GM03348 (cell line): ENCODE results near the gene RAMP1.
A peak's percentile ranks its signal among the peaks of the same experiment; 100 is the strongest.
"Not testable (repeated sequence)": the region's sequence is repeated elsewhere in the genome, so short reads cannot be mapped to it uniquely, and the experiment has no call there.

Experiments
- DNase-seq: peaks from one replicate; pipeline ENCODE4 v3.0.0; 2012; ENCODE audit warnings: low spot score

Gene RAMP1

DNA sequence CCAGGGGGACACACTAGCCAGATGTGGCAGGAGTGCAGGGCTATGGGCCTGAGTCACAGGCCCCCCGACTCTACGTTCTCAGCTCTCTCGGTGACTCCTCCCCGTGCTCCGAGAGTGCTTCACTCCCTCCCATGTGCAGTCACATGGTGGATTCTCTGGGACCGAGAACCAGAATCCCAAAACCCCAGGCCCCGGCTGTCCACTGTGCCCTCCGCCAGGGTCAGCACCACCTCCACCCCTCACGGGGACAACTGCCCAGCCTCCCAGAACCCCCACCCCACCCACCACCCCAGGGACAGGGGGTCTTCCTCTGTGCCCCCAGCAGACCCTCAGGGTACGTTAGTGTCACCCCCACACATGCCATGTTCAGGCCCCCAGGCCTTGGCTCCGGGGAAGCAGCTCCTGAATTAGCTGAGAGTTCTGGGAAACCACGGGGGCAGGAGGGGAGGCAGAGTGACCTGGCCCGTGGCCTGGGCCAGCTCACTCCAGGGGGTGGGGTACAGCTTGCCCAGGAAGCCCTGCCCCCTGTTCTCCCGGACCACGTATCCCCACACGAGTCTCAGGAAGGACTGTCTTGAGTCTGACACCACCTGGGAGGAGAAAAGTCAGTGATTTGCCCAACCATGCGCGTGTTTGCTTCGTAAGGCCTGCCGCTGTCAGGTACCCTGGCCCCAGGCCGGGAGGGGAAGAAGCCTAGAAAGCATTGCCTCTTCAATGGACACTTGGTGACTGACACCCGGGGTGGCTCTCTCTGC lies 4.4 kb downstream of the RAMP1 start:
- peak; percentile 7 for DNase-seq

DNA sequence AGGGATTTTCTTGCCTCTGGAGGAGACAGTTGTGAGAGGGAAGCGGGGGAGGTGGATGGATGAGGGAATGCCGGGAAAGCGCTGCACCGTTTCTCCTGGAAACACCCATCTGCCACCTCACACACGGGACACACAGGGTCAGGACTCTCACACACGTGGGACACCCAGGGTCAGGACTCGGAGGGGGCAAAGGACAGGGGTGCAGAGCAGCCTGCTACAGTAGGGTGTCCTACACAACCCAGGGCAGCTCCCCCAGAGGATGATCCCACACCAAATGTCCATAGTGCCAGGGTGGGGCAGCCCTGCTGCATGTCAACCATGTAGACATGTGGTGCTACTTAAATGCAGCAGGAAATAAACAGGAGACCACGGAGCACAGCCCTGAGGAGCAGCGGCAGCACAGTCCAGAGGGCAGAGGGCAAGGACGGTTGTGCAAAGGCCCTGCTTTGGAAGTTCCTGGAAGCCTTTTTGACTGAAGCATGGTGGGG lies 5.1 kb downstream of the RAMP1 start:
- no peak for DNase-seq

DNA sequence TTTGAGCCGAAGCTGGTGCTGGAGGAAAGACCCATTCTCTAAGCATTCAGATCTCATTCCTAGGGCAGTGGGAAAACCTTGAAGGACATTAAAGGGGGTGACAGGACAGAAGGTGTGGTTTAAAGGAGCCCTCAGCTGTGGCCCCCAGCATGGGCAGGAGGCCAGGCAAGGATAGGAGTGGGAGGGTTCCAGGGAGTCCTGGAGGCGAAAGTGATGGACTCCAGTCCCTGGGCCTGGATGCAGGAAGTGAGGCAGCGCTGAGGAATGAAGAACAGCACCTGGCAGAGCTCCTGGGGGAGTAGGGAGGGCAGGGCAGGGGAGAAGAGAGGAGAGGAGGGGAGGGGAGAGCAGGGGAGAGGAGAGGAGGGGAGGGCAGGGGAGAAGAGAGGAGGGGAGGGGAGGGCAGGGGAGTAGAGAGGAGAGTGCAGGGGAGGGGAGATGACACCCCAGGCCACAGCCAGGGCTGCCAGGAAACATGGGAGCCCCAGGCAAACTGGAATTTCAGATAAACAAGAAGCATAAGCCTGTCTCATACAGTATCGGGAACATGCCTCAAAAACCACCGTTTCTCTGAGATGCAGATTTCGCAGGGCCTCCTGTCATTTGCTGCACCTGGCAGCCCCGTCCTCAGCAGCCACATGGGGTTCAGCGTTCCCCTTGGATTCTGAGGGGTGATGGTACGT lies 5.7 kb downstream of the RAMP1 start:
- DNase-seq, result peak; percentile 63

DNA sequence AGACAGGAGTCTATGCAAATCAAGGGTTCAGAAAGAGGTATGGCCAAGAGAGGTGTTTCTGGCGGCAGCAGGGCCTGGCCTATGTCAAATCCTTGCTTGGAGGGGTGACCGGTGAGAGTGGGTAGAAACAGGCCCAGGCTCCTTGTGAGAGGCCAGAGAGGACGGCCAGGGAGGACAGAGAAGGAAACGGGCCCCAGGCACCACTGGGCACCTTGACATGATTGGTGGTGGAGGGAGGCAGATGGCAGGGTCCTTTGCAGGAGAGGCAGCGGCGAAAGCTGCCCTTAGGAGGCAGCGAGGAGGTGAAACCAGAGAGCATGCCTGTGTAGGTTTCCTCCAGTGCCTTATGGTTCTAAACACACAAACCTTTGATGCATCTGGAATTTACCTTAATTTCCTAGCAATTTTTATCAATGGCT lies 6.2 kb downstream of the RAMP1 start:
- no peak for DNase-seq

DNA sequence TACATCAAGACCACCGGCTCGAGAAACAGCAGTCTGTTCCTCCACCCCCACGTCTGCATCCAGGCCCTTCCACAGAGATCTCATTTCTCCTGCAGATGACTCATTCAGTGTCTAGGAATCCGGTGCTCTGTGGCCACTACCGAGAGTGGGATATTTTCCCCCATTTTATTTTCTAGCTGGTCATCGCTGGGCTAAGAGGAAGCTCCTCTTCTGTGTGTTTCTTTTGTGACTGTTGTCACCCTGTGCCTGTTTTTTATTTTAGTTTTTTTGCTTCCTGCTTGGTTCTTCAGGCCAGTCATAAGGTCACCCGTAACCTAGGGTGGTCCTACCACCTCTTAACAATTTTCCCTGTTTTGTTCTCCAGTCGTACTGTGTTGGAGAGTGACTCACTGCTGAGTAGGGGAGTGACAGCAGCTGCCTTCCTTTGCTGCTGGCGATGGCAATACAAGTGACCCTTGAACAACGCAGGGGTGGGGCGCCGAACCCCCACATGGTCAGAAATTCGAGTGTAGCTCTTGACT lies 6.7 kb downstream of the RAMP1 start:
- DNase-seq, result peak; percentile 79

DNA sequence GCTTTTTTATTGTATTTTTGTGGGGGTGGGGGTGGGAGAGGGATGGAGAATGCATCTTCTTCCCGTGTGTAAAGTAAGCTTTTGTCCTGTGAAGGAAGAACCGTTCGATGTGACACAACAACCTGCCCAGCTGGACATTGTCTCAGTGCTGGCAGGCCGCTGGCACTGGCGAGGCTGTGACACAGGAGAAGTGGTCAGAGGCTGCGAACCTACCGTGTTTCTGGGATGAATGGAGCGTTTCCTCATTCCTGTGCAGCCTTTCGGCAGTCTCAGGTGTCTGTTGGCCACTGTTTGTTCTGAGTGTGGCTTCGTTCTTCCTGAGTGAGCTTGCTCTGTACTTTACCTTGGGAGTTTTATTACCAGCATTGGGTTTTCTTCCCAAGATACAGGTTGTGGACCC lies 8.0 kb downstream of the RAMP1 start:
- DNase-seq, result no peak

DNA sequence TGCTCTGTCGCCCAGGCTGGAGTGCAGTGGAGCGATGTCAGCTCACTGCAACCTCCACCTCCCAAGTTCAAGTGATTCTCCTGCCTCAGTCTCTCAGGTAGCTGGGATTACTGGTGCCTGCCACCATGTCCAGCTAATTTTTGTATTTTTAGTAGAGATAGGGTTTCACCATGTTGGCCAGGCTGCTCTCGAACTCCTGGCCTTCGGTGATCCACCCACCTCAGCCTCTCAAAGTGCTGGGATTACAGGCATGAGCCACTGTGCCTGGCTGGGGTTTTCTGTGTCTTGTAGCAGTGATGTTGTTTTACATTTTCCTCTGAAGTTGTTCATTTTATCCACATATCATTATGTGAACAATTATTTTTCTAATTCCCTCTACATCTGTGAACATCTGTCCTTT lies 8.7 kb downstream of the RAMP1 start:
- DNase-seq, result not testable (repeated sequence)

DNA sequence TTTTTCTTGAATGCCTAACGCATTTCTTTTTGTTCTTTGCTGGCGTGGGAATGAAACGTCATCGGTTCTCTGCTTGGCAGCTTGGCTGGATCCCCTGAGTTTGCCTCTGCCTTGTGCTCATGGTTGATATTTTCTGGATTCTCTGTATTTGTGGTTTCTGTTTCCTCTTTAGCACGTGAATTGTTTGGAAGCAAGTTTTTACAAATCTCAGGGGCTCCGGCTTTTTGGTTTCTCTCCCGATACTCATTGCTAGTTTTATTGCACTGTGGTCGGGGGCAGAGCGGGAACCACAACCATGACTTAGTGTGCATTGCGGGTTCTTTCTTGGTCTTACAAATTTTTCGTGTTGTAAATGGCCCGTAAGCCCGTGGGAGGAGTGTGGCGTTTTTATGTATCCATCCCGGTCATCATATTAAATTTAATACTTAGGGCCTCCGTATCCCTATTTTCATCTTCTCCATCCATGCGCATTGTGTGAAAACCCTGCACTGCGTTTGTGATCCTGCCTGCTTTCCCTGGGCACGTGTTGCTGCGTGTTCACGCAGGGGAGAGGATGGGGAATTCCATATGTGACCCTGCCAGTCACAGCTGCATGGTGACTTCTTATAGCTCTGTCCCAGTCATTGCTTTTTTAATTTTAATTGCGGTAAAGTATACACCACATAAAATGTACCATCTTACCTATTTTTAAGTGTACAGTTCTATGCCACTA lies 9.4 kb downstream of the RAMP1 start:
- DNase-seq, result no peak

DNA sequence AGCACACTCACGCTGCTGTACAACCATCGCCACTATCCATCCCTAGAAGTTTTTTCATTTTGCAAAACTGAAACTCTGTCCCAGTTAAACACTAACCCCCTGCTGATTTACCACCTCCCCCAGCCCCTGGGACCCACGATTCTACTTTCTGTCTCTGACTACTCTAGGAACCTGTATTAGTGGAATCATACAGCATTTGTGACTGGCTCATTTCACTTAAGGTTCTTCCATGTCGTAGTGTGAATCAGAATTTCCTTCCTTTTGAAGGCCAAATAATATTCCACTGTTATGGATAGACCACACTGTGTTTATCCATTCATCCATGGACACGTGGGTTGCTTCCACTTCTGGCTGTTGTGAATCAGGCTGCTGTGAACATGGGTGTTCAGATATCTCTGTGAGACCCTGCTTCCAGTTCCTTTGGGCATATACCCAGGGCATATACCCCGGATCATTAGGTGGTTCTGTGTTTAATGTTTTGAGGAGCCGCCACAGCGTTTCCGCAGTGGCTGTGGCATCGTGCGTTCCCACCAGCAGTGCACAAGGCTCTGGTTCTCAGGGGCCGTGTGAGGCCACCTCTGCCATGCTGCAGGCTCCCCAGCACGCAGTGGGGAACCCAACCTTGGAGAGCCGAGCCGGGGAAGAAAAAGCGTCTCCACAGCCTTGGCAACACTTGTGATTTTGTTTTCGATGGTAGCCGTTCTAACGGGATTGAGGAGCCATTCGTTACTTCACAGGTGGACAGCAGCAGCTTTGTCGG lies 10.1 kb downstream of the RAMP1 start:
- DNase-seq, result no peak

DNA sequence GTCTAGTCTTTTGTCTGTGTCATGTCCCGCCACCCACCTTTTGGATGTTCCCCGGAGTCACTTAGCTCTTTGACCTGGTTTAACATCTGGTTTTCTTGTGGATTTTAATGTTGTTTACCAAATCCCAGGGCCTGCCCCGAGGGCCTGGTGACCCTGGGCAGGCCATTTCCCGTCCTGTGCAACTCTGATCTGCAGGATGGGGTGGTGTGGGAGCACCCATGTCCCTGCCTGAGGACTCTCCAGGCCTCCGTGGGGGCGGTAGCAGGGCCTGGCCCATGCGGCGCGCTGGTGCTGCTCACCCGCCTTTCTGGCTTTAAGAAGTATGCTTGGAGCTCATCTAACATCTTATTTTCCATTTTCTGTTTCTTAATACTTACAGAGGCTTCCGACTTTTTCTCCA lies 10.7 kb downstream of the RAMP1 start:
- DNase-seq, result no peak

DNA sequence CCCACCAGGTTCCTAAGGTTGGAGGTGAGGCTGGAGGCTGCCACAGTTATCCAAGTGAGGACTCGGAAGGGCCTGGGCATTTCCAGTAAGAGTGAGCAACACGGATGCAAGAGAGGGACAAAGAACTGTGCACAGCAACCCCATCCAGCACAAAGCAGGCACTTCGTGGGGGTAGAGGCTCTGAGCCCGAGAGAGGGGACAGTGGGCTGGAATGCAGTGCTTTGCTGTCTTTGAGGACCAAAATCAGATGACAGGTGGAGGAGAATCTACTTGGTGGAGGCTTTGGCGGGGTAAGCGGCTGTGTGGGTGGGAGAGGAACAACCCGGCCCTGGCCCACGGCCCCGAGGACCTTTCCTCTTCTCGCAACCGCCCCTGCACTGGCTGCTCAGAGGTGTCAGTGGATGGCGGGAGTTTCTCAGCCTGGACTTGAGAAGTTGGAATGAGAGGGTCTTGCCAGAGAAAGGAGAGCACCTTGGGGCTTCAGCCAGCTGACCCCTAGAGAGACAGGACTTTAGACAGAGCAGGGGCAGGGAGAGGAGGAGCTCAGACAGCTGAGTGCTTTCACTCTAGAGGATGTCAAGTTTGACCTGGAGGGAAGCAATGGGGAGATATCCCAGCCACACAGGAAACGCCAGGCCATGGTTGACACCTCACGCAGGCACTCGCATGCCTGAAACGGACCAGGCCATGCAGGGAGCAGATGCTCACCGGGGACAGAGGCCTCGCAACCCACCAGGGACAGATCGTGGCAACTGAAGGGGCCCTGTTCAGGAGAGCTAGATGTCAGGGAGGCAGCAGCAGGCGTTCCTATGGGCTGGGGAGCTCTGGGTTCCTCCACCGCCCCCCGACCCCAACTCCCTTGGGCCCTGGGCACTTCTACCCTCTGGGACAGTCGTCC lies 11.6 kb downstream of the RAMP1 start:
- DNase-seq, result no peak

DNA sequence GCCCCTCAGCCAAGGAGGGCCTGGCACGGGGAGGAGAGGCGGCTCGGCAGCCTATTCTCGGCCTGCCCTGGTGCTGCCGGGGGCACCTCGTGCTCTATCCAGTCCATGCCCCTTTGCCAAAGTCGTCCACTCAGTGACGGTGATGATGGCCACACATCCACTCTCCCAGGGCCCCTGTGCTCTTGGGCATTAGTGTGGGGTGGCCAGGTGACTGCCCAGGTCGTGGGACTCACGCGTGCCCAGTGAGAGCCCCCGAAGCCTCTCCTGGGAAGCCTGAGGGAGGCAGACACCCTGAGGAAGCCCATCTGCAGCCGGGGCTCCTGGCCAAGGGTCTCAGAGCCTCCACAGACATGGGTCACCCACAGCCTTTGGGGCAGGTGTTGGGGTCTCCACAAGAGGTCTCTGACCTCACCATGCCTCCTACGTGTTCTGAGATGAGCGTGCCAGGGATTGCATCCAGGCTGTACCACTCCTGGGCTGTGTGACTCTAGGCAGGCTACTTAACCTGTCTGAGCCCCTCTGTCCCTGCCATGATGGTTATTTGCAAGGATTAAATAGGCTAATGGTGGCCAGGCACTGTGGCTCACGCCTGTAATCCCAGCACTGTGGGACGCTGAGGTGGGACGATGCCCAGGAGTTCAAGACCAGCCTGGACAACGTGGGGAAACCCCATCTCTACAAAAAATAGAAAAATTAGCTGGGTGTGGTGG lies 12.9 kb downstream of the RAMP1 start:
- DNase-seq, result no peak

DNA sequence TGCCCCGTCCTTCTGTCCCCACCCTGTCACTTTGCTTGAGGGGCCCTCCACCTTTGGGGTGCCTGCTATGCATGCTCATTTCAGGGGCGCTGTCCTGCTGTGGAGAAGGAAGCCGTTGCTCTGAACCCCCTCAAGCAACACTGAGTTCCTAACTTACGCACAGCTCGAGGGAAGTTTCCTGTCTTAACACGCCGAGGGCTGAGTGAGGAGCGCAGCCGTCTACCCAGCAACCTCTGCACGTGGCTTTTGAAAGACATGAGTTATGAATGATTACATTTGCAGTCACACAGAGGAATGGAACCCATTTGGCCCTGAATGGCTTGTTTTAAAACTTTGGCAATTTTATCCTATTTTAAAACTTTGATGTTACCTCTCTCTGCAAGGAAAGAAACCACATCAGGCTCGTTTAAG lies 14.0 kb downstream of the RAMP1 start:
- no peak for DNase-seq

DNA sequence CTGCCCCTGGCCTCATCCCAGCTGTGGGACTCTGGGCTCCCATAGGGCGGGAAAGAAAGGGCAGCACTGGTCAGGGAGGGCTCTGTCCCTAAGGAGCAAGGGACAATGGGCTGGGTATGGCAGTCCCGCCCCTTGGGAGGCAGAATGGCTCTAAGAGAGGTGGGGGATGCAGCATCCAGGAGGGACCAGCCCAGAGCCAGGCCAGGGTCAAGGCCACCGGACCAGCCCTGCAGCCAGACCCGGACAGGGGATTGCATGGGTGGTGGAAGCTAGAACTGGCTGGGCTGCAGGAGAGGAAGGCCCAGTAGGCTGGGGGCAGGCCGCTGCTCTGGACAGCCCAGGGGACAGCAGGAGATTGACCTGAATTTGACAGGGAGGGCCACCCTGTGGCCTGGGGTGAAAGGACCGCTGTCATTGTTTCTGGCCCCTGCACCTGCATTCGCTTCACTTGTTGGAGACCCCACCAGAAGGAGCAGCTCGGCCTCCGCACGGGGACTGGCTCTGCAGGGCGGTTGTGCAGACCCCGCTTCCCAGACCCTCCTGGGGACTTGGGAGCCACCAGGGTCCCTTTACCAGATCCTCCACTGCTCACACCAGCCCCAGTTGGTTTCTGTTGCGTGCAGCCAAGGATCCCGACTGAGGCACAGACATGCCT lies 14.6 kb downstream of the RAMP1 start:
- no peak for DNase-seq

DNA sequence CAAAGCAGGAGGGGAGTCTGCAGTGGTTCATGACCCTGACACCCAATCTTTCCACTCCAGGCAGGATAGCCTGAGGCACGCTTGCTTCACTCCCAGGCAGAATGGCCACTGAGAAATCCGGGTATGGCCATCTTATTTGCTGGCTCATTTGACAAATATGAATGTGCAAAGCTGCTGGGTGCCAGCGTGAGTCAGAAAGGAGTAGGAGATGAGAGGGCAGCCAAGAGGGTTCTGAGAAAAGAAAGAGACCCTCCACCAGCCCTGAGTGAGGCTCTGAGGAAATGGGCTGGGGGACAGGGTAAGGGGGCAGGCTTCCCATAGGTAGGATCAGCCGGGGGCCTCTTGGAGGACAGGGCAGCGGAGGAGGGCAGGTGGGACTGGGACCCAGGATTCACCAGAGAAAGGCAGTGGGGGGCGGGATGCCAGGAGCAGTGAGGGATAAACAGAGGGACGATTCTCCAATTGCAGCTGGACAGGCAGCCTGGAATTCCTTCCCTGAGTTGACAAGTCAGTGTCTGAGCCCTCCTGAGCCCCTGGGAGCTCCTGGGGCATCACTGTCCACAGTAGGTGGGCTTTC lies 15.2 kb downstream of the RAMP1 start:
- DNase-seq, result peak; percentile 84

DNA sequence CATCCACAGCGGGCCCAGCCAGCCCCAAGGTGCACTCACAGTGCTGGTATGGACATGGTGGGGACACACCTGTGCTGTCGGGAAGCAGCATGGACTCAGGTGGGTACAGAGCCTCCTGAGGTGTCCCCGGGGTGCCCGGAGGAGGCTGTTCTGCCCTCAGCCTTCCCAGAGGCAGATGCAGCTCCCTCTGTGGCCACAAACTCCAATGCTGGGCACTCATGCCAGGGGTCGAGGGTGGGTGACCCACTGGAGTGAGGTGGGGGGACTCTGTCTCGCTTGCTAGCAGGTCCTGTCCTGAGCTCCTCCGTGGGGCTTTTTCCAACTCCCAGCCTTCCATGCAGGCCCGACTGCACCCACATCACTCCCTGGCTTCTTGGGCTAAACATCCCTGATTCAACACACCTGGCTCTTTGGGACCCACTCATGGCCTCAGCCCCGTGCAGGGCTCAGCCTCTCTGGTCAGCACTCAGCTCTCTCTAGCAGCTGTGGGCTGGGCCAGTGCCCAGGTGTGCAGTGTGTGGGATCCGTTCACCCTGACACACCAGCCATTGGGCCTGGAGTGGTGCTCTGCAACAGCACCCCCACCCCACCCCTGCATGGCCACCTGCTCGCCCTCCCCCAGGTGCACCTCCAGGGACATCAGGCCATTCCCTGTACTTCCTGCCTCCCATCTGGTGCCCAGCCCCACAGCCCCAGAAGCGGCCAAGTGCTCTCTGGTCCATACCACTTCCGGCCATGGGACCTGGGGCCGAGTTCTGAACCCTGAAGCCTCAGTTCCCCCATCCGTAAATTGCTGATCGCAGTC lies 16.0 kb downstream of the RAMP1 start:
- DNase-seq, result no peak

DNA sequence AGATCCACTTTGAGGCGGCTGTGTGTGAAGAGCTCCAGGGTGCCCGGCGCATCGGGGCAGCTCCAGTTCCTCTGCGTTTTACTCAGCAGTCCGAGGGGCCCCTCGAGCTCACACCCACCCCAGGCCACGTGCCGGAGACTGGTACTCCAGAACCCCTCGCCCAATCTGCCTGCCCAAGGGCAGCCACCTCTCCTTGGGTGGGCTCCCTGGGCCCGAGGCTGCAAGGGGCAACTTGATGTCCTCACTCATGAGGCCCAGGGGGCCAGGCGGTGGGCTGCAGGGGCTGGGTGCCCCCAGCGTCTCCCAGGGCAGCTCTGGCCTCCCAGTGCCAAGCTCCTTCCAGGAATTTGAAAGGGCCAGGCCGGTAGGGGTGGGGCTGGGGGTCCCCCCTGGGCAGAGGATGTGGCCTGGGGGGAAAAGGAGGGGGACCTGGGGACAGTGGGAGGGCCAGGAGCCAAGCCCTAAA lies 16.7 kb downstream of the RAMP1 start:
- no peak for DNase-seq

DNA sequence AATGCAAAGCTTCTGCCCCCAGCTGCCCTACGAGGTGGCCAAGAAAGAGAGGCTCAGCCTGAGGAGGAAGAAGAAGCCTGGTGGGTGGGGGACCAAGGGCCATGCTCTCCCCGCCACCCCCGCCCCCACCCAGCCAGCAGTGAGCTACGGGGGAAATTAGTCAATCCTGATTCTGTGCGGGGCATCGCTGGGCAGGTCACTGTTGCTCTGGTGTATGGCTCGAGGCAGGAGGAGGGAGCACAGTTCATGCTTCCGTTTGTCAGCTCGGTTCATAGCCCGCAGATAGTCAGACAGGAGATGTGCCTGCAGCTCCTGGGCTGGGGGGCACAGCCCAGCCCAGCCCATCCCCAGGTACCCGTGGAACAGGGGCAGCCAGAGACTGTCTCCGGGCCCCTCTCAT lies 17.1 kb downstream of the RAMP1 start:
- DNase-seq, result no peak
